Activated CD8-positive, alpha-beta memory T cell treated with anti-CD3 and anti-CD28 coated beads, Interleukin-2, amount 50 U/mL, for 24 hours (primary cell): ENCODE data around the gene TSC2.
"Not testable (repeated sequence)": the region's sequence is repeated elsewhere in the genome, so short reads cannot be mapped to it uniquely, and the experiment has no call there.

Experiments used
- DNase-seq: peaks from one replicate; pipeline ENCODE4 v3.0.0-alpha.2; 2020; ENCODE audit errors: extremely low read depth

The TSC2 gene

GRCh38 chr16:2031081-2031577, 16.7 kb upstream of the TSC2 start:
- no peak for DNase-seq

- DNase-seq: no peak
Observed at GRCh38 chr16:2032285-2033056, 15.3 kb upstream of the TSC2 start.

- no peak for DNase-seq
Observed at GRCh38 chr16:2033057-2033908, 14.5 kb upstream of the TSC2 start.

- DNase-seq: not testable (repeated sequence)
Observed at GRCh38 chr16:2033909-2034695, 13.7 kb upstream of the TSC2 start.

- DNase-seq: no peak
Observed at GRCh38 chr16:2034696-2035430, 12.9 kb upstream of the TSC2 start.

- no peak for DNase-seq
Observed at GRCh38 chr16:2035431-2036199, 12.2 kb upstream of the TSC2 start.

- no peak for DNase-seq
Observed at GRCh38 chr16:2036200-2036966, 11.4 kb upstream of the TSC2 start.

- DNase-seq: no peak
Observed at GRCh38 chr16:2037115-2037514, 10.7 kb upstream of the TSC2 start.

GRCh38 chr16:2037647-2038381, 10.0 kb upstream of the TSC2 start:
- DNase-seq: no peak

- no peak for DNase-seq
Observed at GRCh38 chr16:2038382-2039231, 9.2 kb upstream of the TSC2 start.

- DNase-seq: no peak
Observed at GRCh38 chr16:2039274-2040031, 8.3 kb upstream of the TSC2 start.

GRCh38 chr16:2040041-2040786, 7.6 kb upstream of the TSC2 start:
- DNase-seq: no peak

GRCh38 chr16:2040787-2041522, 6.8 kb upstream of the TSC2 start:
- DNase-seq: no peak

- no peak for DNase-seq
Observed at GRCh38 chr16:2042171-2042985, 5.4 kb upstream of the TSC2 start.
